Measurements from ENCODE around the gene AFDN.

The AFDN gene

DNA sequence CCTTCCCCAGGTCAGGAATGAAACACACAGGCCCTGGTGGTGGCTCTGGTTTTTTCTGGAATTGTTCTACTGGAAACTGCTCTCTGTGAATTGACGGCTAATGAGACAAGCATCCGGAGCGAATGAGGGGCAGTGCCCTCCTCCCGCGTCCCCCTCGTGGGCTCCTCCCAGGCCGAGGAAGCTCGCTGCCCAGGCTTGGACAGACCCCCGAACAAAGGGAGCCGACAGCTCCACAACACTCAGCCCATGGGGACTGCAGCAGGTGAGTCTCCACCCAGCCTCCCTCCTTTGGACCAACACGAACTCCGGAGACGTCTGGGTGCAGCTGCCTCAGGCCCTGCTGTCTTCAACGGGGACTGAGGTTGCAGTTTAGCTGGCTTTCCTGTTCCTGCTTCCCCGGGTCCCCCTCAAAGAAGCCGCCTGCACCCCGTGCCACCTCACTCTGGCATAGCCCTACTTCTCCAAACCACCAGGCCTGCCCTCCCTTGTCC lies 31.3 kb upstream of the AFDN start:
- DNase-seq: no peak

DNA sequence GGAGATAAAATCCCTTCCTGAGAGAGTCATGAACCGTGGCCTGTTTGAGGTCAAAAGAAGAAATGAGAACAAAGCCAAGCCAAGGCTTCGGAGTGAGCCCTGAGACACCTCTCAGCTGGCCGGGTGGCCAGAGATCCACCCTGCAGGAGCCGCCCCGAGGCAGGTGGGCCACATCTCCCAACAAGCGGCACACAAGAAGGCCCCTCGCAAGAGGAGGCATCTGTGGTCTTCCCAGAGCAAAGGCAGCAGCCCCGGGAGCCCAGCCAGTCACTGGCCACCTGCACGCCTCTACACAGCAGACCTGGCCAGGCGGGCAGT lies 30.9 kb upstream of the AFDN start:
- no peak for DNase-seq

DNA sequence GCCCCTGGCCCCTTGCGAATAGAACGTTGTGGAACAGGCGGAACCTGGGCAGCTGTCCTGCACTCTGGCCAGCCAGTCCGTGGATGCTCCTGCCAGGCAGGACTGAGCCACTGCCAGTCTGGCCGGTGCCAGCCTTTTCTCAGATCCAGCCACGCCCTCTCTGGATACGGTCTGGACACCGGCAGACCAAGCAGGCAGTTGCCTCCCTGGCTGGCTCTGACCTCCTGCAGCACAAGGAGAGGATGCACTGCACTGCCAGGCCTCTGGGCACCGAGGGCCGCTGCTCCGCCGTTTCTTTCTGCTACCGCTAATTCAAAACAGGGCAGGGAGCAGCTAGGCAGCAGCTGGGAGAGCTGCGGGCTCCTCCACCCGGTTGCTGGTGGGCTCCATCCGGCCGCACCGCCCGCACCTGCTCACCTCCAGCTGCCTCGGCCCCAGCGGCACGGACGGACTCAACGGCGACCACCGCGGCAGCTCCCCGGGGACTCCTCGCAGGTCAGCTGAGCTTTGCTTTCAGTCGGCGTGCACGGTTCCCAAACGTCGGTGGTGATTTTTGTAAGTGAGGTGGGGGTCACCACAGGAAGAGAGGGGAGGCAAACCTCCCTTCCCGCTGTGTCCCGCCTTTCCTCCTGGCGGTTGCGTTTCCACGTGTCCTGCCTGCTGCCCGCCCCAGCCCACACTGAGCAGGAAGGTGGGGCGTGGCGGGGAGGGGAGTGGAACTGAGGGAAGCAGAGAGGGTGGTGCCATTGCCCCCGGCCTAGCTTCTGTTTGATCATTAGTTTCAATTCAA lies 30.3 kb upstream of the AFDN start:
- peak in 2 of 3 experiments; percentile 75 to 83 for DNase-seq

DNA sequence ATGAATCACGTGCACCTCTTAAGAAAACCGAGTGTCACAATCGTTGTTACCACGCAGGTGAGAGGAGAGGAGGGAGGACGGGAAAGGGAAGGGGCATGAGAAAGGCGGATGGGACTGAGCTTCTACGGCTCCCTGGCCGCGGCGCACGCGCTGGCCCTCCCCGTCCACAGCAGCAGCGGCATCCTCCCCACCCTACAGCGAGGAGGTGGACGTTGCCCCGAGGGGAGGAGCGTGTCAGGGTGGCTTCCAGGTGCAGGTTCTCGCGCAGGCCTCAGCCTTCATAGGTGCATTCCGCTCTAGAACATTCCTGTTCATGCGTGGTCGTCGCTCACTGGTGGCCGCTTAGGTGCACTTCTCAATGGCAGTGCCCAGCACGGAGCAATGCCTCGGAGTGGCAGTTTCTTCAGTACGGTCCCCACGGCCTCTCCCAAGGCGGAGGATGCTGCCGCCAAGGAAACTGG lies 29.7 kb upstream of the AFDN start:
- peak in 2 of 3 experiments; percentile 75 to 78 for DNase-seq

DNA sequence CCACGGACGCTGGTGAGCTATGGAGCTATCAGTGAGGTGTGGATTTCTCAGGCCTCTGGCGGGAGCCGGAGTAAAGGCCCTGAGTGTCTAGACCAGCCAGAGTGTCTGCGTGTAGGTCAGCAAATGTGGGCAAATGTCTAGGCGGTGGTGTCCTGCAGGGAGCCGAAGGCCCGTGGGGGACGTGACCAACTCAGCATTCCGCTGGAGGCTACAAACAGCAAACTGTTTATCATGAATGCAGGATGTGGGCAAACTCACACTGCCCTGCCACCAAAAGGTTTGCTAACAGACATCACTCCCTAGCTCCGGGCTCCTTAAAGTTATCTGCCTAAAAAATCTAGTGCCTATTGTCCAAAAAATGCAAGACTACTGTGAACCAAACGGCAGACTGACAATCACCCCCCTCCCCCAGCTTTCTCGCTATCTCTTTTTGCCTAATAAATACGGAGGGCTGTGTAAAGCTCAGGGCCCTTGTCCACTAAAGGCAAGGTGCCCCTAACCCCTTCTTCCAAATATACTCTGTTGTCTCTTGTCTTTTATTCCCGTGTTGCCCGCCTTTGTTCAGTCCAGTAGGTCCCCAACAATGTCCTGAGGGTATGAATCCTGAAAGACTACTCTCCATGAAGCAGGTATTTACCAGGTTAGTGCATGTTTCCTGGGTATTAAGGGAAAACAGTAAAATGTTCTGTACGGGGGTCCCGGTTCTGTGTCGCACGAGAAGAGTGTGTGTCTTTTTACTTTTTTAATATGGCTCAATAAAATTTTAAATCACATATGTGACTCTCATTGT lies 29.0 kb upstream of the AFDN start:
- no peak for DNase-seq

DNA sequence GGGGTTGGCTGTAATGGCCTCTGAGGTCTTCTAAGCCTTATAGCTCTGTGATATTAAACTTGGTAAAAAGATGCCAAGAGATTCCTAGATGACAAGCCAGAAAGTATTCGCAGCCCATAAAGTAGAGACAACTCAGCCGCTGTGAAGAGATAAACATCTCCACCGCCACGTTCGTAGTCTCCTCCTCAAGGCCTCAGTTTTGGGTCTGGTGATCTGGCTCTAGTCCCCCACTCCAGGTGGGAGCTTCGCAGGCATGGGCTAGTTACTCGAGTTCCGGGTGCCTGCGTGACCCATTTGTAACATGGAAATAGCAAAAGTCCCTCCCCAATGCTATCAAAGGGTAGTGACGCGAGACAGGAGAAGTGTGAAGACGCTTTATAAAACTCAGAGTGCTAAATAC lies 28.3 kb upstream of the AFDN start:
- DNase-seq: no peak

DNA sequence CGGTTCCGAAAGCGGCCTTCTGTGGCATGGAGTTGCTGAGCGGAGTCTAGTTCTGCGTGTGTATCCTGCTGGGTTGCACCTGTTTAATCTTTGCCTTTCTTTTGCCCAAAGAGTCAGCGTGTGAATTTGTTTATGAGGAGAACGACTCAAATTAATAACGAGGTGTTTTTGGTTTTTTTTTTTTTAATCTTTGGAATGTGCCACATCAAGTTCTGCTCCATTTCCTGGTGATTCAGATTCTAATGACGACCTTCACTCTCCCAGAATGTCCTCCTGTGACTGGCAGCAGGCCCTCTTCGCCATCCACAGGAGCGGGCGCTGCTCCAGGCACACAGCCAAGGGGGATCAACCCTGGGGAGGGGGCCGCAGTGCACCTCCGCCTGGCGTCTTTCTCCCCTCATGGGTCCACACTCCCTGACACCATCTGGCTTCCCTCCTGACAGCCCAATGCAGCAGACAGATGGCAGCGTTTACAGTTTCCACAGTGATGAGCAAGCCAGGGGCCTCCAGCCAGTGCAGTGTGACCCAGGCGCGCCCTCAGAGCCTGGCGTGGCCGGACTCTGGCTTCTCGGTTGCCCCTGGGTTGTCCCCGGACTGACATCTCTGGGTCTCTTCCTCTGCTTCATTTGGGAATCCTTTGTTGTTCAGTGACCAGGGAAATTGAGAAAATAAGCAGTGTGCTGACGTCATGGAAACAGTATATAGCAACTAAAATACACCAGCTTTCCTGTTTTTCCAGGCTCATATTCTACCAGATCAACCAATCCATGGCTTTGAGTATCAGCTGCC lies 27.5 kb upstream of the AFDN start:
- peak in 1 of 3 experiments; percentile 33 for DNase-seq

DNA sequence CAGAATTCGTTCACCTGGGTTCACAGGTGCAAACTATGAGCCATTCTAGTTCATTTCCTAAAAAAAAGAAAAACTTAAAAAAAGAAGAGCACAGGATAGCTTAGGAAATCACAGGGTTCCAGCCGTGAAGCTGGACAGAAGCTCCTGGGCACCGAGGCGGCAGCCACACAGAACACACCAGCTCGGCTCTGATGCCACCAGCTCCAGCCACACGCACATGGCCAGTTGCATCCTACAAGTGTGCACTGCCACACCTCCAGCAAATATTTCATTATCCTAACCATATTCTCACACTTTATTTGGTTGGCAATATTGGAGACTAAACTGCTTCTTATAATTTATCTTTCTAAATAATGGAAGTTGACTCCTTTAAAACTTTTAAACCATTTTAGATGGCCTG lies 26.2 kb upstream of the AFDN start:
- no peak for DNase-seq

DNA sequence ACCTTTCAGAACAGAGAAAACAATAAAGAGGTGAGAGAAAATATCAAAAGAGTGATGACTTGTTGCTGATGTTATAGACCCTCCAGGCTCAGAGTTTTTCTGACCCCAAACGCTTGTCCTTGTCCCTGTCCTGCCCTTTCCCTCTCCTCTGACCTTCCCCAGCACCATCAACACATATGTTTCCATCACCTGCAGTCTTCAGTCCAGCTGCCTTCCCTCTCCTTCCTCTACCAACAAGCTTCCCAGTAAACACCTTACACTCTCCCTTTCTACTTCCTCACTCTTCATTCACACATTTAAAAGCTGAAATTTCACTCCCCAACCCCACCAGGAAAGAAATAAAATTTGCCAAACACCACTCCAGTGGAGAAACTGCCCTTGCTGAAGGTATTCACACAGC lies 25.4 kb upstream of the AFDN start:
- no peak for DNase-seq

DNA sequence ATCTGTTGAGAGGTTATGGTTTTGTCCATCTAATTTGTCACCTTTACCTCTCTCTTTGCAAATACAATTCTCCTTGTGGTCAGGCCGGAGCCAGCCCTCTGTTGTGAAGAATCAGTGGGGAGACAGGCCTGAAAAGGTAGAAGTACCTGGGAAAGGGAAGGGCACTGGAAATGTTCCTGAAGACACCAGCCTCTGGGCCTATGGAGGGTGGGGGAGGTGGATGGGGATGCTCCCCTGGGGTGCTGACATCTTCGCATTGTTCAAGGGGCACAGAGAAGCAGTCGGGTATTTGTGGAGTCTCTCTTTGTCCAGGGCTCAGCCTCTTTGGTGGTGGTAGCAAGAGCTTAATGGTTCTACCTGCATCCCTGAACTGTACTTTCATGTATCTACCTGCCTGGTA lies 24.4 kb upstream of the AFDN start:
- no peak for DNase-seq

DNA sequence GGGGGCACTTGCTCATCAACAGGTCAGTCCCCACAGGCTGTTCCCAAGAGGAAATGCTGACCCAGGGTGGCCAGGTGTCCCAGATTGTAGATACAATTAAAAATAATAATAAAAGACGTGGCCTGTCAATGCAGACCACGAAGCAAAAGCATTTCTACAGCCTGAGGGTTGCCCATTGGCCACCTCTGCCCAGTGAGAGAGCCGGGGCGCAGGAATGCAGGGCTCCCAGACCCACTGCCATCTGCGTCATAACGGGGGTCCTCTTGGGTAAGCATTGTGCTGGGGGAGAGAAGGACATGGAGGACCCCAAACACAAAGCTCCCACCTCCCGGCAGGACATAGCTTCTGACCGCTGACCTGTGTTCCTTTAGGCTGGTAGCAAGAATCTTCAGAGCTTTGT lies 22.9 kb upstream of the AFDN start:
- no peak for DNase-seq

DNA sequence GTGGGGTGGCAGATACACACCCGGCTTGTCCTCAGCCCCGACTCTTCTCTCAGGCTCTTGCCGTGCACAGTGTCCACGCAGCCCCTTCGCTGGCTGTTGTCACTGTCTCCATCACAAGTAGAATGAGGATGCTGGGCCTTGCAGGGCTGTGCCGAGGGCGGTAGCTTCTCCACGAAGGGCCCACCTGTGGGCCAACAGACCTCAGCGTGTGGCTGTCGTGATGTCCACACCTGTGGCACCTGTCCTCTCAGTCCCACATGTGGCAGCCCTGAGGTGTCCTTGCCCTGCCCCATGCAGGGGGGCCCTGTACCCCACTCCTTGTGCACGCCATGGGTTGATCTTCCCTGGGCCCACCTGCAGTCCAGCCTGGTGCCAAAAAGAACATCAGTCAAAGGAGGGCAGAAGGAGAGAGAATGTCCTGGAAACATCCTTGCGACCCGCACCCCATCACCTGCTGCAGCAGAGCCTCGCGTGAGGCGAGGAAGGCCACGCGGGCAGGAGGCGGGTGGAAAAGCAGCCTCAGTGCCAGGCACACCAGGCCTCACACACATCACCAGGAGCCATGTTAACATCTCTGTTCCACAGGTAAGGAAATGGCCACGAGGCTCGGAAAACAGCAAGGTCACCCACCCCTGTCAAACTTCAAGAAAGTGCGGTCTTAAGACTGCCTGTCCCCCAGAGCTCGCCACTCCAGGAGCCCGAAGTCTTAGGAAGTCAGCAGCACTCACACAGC lies 22.3 kb upstream of the AFDN start:
- no peak for DNase-seq

DNA sequence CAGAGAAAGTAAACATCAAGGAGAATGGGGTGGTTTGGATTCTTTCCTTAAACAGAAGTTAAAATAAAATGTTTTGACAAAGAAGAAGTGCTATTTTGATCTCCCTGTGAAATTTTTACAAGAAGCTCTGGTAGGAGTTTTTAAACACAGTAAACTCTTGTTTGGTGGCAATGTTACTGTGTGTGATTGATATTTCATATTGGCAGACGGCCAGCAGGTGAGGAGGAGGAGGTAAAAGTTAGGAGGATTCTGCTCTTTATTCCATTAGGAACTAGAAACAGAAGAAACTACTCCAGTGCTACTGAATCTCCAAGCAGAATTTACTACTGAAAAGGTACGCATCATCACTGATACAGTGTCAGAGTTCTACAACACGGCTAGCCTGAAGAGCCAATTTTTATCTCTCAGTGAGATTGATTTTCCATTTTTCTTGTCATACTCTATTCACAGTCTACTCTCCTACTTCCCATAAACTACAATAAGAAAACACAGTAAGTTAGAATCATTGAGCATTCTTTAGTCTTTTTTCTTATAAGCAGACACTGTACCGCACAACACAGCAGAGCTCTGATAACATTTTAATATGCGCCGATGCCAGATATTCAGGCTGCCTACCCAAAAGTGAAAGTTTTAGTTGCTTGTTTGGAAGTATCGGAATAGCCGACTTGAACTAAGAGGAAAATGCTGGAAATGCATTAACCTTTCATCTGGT lies 21.2 kb upstream of the AFDN start:
- DNase-seq: no peak

DNA sequence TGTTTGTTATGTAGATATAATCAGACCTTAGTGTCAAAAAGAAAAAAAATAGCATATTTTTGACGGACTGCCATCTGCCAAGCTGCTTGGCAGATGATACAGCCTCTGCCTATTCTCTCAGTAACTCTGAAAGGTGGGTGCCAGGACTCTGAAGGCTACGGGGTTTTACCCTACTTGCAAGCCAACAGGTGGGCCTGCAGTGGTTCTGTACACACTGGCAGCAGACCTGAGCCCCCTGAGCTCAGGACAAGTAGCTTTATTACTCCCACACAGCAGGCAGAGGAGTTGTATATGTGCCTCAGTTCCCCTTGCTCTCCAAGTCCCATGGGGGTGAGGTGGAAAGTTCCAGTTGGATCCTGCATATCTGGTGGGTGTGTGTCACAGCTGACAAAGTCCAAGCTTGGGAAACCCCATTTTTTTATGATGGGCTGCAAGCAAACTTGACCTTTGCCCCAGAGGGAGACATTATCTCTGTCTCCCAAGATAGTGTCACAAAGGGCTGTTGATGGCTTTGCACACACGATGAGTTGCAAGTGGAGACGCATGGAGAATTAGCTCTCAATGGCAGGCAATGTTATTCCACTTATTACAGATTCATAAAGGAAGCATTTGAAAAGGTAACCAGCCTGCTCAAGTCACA lies 20.5 kb upstream of the AFDN start:
- no peak for DNase-seq

DNA sequence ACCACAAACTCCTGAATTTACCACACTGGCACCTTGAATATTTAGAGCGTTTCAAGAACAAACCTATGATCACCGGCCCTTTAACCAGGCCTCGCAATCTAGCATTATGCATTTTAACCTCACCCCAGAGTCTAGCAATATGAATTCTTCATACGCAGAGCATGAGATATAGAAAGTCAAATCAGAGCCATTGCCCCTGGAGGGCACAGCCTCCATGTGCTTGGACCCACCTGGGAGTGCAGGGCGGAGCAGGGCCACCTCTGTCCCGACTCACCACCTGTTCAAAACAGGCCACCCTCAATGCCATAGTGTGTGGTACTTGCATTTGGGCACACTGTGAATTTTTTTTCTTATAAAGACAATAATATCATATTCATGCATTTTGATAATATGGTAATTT lies 19.5 kb upstream of the AFDN start:
- DNase-seq: no peak

DNA sequence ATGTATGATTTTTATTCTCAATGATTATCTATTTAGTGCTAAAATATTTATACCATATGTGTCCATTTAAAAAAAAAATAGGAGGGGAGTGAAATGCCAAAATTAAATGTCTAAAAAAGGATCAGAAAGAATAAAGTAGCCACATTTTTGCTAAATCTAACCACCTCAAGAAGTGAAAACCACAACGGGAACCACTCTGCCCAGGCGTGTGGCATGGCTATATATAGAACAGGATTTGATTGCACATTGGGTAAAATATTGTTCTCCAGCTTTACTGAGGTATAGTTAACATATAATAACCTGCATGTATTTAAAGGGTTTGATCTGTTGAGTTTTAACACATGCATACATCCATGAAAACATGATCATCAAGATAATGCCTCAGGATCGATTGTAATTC lies 19.0 kb upstream of the AFDN start:
- no peak for DNase-seq

DNA sequence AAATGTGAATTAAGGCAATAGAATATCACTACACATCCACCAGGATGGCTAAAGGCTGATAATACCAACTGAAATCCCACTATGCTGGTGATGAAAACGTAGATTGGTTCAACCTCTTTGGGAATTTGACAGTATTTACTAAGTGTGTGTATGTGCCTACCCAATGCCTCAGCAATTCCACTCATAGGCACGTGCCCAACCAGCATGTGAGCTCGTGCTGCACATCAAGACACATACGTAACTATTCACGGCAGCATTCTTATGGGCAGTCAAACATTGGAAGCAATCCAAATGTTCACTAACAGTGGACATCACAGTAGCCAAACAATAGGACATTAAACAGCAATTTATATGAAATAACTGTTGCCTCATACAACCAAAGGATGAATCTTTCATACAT lies 15.7 kb upstream of the AFDN start:
- DNase-seq: peak in 1 of 3 experiments; percentile 31

DNA sequence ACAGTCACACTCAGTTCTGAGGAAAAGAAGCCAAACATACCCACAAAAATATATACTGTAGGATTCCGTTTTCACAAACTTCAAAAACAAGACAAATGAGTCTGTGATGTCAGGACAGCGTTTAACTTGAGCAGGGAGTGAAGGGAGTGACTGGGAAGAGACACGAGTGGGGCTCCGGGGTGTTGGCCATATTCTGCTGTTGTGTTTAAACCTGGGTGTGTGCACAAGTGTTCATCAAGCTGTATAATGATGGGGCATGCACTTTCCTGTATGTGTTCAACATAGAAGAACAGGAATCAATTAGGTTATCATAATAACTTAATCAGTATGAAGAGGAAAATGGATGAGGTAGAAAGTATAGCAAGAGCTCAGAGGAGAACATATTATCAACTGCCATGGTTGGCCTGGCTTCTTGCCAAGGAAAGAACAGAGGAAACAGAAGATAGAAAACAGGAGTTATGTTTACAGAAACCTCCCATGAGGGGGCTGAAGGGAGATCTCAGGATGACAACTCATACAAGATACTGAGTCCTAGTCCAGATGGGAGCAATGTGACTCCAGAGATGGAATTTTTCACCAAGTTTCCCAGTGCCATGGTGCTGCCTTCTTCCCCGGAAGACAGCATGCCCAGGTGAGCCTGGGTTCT lies 15.1 kb upstream of the AFDN start:
- DNase-seq: peak in 2 of 3 experiments; percentile 23 to 66

DNA sequence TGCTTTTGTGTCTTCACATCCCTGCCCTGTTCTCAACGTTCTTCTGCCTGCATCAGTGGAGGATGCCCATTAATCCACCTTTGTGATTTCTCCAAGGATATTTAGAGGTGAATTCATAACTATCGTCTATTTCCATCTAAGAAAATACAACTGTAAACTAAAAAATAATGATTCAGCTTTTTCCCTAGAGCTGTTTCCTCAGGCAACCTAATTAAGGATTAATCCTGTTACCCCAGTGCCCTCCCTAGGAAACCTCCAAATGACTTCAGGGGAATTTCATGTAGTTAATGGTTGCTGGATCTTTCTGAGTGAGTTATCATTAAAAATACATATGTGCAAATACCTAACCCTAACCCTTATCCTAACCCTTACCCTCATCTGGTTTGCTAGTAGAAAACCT lies 14.6 kb upstream of the AFDN start:
- DNase-seq: no peak

DNA sequence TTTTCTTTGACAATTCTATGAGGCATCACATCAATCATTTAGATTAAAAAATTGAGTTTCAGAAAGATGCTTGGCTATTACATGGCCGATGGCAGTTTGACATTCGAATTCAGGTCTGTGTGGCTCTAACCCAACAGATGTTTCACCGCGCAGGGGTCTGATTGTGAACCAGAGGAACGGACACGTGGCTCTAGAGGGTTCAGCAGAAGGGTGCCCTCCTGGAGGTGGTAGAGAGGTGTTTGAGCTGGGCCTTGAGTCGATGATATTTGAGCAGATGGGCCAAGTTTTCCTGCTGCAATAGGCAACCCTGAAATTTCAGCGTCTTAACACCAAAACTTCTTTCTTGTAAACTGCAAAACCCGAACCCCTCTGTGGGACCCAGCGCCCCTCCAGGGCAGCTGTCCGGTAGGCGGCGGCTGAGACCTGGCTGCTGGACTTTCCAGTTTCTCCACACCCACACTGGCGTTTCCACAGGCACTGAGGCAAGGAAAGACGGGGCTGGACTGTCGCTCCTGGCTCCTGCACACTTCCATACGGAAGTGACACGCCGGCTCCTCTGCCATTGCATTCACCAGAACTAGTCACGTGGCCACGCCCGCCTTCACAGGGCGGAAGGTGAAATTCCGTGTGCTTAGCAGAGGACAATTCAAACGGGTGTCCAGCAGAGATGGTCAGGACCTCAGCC lies 11.3 kb upstream of the AFDN start:
- peak in 2 of 3 experiments; percentile 49 to 69 for DNase-seq

All from NCI-H1417 (cell line).